Liver (tissue), 9 donors: Measurements from ENCODE around the gene RALY. TPM values are rescaled to one million over a fixed set of nuclear protein-coding genes. Genes with fewer than 3 reads are reported as not detected.

Source experiments
- DNase-seq: peaks from one replicate; pipeline ENCODE4 v3.0.0-alpha.2; 2017; ENCODE audit warnings: low spot score
- H3K27ac ChIP-seq, 2 donors: one replicate each; pipeline ENCODE4 v1.7.0; 2013; ENCODE audit warnings: inconsistent platforms in 2 of 2, low read length in 2 of 2, control low read depth in 1 of 2, low read depth in 1 of 2, mild to moderate bottlenecking in 1 of 2
- H3K27me3 ChIP-seq, 4 donors: one replicate each; pipeline versions ENCODE4 v1.6.1 to v1.7.0; 2013; ENCODE audit warnings: low read length in 3 of 4, inconsistent platforms in 1 of 4, mild to moderate bottlenecking in 1 of 4, moderate library complexity in 1 of 4; ENCODE audit not compliant: control insufficient read depth in 4 of 4, insufficient read depth in 4 of 4
- H3K36me3 ChIP-seq, 4 donors: one replicate each; pipeline versions ENCODE4 v1.6.1 to v1.7.0; 2013; ENCODE audit warnings: low read length in 3 of 4, mild to moderate bottlenecking in 3 of 4, low read depth in 1 of 4, moderate library complexity in 1 of 4; ENCODE audit not compliant: control insufficient read depth in 4 of 4, insufficient read depth in 3 of 4
- H3K4me1 ChIP-seq, 4 donors: one replicate each; pipeline versions ENCODE4 v1.6.1 to v1.7.0; 2013; ENCODE audit warnings: low read length in 3 of 4, mild to moderate bottlenecking in 3 of 4, moderate library complexity in 1 of 4; ENCODE audit not compliant: control insufficient read depth in 4 of 4, insufficient read depth in 4 of 4
- H3K4me3 ChIP-seq, 3 donors: one replicate each; pipeline versions ENCODE4 v1.6.1 to v1.7.0; 2013; ENCODE audit warnings: low read length in 3 of 3, control low read depth in 1 of 3, low read depth in 1 of 3, mild to moderate bottlenecking in 1 of 3
- H3K9ac ChIP-seq, 2 donors: one replicate each; pipeline ENCODE4 v1.7.0; 2013; ENCODE audit warnings: low read length in 2 of 2, mild to moderate bottlenecking in 2 of 2, moderate library complexity in 2 of 2, control low read depth in 1 of 2, low read depth in 1 of 2
- H3K9me3 ChIP-seq, 4 donors: one replicate each; pipeline versions ENCODE4 v1.6.1 to v1.7.0; 2013; ENCODE audit warnings: low read length in 3 of 4; ENCODE audit not compliant: control insufficient read depth in 4 of 4
- EGR1 ChIP-seq, 2 donors: IDR thresholded peaks; 2 replicates each; pipeline ENCODE4 v1.6.1; 2016 to 2018; ENCODE audit warnings: antibody characterized with exemption in 2 of 2, low read depth in 2 of 2
- FOXA1 ChIP-seq: IDR thresholded peaks from 2 replicates; pipeline ENCODE4 v1.6.1; 2016; ENCODE audit warnings: antibody characterized with exemption
- FOXA2 ChIP-seq: IDR thresholded peaks from 2 replicates; pipeline ENCODE4 v1.6.1; 2016; ENCODE audit warnings: antibody characterized with exemption
- GABPA ChIP-seq, 2 donors: IDR thresholded peaks in 1 of 2; conservative IDR thresholded peaks in 1 of 2; 2 replicates each; pipeline ENCODE4 v1.6.1; 2016; ENCODE audit warnings: antibody characterized with exemption in 2 of 2, mild to moderate bottlenecking in 1 of 2, moderate library complexity in 1 of 2
- HNF4A ChIP-seq, 2 donors: conservative IDR thresholded peaks; 2 replicates each; pipeline ENCODE4 v1.6.1; 2016; ENCODE audit warnings: antibody characterized with exemption in 2 of 2, mild to moderate bottlenecking in 2 of 2
- HNF4G ChIP-seq: IDR thresholded peaks from 2 replicates; pipeline ENCODE4 v1.6.1; 2016; ENCODE audit warnings: antibody characterized with exemption
- JUND ChIP-seq, 2 donors: IDR thresholded peaks; 2 replicates each; pipeline ENCODE4 v1.6.1; 2016; ENCODE audit warnings: antibody characterized with exemption in 2 of 2
- NR2F2 ChIP-seq: IDR thresholded peaks from 2 replicates; pipeline ENCODE4 v1.6.1; 2016; ENCODE audit warnings: antibody characterized with exemption
- RXRA ChIP-seq, 2 donors: IDR thresholded peaks; 2 replicates each; pipeline ENCODE4 v1.6.1; 2017 to 2018; ENCODE audit warnings: antibody characterized with exemption in 2 of 2, mild to moderate bottlenecking in 1 of 2
- SP1 ChIP-seq: IDR thresholded peaks from 2 replicates; pipeline ENCODE4 v1.6.1; 2018; ENCODE audit warnings: antibody characterized with exemption, mild to moderate bottlenecking
- TAF1 ChIP-seq: conservative IDR thresholded peaks from 2 replicates; pipeline ENCODE4 v1.6.1; 2016; ENCODE audit warnings: antibody characterized with exemption, mild to moderate bottlenecking
- YY1 ChIP-seq: IDR thresholded peaks from 2 replicates; pipeline ENCODE4 v1.6.1; 2016; ENCODE audit warnings: antibody characterized with exemption, mild to moderate bottlenecking
- WGBS: extraction: QIAGEN DNeasy Blood & Tissue Kit; methylation state at CpG from one replicate; pipeline ENCODE4 v1.1.7; 2013; 5-methylcytosine and 5-hydroxymethylcytosine counted together
- polyA plus RNA-seq, 2 donors: library from polyadenylated mRNA; stranded (reverse) in 1 of 2; unstranded in 1 of 2; fragments of 200-250 nt in 1 of 2; fragments of >200 nt in 1 of 2; fragmentation: Nextera tagmentation in 1 of 2; extraction: Ambion mirVana in 1 of 2; gene quantifications; one replicate each; pipeline versions ENCODE4 v1.2.1 to v1.2.3, GENCODE V29; 2013 to 2015
- total RNA-seq, 2 donors: library from RNA; depleted of rRNA; stranded (reverse); fragments of >200 nt; gene quantifications; one replicate each; pipeline ENCODE4 v1.2.3, GENCODE V29; 2014
- TF ChIP-seq, protein P1 (sequence below): IDR thresholded peaks from 2 replicates; pipeline ENCODE4 v1.6.1; 2016; ENCODE audit warnings: antibody characterized with exemption
- TF ChIP-seq, protein P2 (sequence below): fragments of 150-350 bp; IDR thresholded peaks from 2 replicates; pipeline ENCODE4 v1.5.1; 2017; ENCODE audit warnings: improper control_type of control experiment, low read depth, low read length; ENCODE audit not compliant: missing input control
- TF ChIP-seq, protein P3 (sequence below): IDR thresholded peaks from 2 replicates; pipeline ENCODE4 v1.6.1; 2016; ENCODE audit warnings: antibody characterized with exemption
- TF ChIP-seq, protein P4 (sequence below): IDR thresholded peaks from 2 replicates; pipeline ENCODE4 v1.6.1; 2016; ENCODE audit warnings: antibody characterized with exemption, mild to moderate bottlenecking
- TF ChIP-seq, protein P5 (sequence below): IDR thresholded peaks from 2 replicates; pipeline ENCODE4 v1.6.1; 2016; ENCODE audit warnings: antibody characterized with exemption
- donor health status: healthy.
- donor health status: healthy.
- donor health status: healthy.
- donor health status: healthy.
- donor health status: healthy.

RALY gene
- total RNA-seq, result 10 to 100 TPM; 23.1 to 47.4 TPM
- 10 to 100 TPM; 25.0 to 41.6 TPM for polyA plus RNA-seq

DNA sequence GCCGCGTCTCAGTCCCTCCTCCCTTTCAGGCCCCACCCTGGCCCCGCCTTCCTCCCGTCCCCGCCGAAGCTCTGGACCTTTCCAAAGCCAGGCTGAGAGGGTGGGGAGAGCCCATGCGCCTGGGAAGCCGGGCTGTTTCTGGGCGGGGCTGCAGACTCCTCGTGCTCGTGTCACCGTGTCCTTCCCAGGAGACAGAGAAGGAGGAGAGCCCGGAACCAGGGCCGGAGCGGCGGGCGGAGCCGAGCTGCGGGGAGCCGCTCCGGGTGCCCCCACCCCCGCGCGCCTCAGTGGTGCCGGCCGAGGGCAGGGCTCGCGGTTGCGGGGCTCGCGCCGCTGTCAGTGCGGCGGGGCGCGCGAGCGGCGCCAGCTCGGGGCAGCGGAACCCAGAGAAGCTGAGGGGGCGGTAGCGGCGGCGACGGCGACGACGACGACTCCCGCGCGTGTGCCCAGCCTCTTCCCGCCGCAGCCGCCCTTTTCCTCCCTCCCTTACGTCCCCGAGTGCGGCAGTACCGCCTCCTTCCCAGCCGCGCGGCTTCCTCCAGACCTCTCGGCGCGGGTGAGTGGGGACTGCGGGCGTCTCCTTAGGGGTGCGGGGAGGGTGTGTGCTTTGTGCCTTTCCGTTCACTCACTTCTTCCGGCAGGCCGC, at the start of gene RALY:
TSS of gene RALY (plus strand) at position 336 of the 646 bp plus-strand sequence. CDS start 78,164 bp downstream, outside the sequence.
- DNase-seq, result peak; percentile 97
- Histone ChIP-seq H3K4me1 (peaks cover 6 to 48% (median 33%) of the 10 kb centered on the region in 4 donors), H3K9me3 (no peaks in the 10 kb centered on the region), H3K4me3 (peak within 1 kb of the TSS; percentile 79 to 97 (median 93)), H3K36me3 (no peaks in the 10 kb centered on the region), H3K27ac (peak within 1 kb of the TSS; percentile 92 to 97), H3K27me3 (no peaks in the 10 kb centered on the region), H3K9ac (peak within 1 kb of the TSS; percentile 92 to 94)
- TF ChIP-seq, protein P1, sequence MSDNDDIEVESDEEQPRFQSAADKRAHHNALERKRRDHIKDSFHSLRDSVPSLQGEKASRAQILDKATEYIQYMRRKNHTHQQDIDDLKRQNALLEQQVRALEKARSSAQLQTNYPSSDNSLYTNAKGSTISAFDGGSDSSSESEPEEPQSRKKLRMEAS, result no peak
- no peak for TF ChIP-seq HNF4G
- no peak for TF ChIP-seq FOXA1
- TF ChIP-seq, protein P2, sequence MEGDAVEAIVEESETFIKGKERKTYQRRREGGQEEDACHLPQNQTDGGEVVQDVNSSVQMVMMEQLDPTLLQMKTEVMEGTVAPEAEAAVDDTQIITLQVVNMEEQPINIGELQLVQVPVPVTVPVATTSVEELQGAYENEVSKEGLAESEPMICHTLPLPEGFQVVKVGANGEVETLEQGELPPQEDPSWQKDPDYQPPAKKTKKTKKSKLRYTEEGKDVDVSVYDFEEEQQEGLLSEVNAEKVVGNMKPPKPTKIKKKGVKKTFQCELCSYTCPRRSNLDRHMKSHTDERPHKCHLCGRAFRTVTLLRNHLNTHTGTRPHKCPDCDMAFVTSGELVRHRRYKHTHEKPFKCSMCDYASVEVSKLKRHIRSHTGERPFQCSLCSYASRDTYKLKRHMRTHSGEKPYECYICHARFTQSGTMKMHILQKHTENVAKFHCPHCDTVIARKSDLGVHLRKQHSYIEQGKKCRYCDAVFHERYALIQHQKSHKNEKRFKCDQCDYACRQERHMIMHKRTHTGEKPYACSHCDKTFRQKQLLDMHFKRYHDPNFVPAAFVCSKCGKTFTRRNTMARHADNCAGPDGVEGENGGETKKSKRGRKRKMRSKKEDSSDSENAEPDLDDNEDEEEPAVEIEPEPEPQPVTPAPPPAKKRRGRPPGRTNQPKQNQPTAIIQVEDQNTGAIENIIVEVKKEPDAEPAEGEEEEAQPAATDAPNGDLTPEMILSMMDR, result no peak
- no peak for TF ChIP-seq FOXA2
- TF ChIP-seq TAF1, result no peak
- no peak for TF ChIP-seq YY1
- no peak for TF ChIP-seq RXRA (IDR thresholded peaks at IDR 0.05)
- no peak for TF ChIP-seq HNF4A (conservative IDR thresholded peaks at IDR 0.05)
- TF ChIP-seq, protein P3, sequence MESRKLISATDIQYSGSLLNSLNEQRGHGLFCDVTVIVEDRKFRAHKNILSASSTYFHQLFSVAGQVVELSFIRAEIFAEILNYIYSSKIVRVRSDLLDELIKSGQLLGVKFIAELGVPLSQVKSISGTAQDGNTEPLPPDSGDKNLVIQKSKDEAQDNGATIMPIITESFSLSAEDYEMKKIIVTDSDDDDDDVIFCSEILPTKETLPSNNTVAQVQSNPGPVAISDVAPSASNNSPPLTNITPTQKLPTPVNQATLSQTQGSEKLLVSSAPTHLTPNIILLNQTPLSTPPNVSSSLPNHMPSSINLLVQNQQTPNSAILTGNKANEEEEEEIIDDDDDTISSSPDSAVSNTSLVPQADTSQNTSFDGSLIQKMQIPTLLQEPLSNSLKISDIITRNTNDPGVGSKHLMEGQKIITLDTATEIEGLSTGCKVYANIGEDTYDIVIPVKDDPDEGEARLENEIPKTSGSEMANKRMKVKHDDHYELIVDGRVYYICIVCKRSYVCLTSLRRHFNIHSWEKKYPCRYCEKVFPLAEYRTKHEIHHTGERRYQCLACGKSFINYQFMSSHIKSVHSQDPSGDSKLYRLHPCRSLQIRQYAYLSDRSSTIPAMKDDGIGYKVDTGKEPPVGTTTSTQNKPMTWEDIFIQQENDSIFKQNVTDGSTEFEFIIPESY, result no peak
- TF ChIP-seq SP1, result no peak
- TF ChIP-seq, protein P4, sequence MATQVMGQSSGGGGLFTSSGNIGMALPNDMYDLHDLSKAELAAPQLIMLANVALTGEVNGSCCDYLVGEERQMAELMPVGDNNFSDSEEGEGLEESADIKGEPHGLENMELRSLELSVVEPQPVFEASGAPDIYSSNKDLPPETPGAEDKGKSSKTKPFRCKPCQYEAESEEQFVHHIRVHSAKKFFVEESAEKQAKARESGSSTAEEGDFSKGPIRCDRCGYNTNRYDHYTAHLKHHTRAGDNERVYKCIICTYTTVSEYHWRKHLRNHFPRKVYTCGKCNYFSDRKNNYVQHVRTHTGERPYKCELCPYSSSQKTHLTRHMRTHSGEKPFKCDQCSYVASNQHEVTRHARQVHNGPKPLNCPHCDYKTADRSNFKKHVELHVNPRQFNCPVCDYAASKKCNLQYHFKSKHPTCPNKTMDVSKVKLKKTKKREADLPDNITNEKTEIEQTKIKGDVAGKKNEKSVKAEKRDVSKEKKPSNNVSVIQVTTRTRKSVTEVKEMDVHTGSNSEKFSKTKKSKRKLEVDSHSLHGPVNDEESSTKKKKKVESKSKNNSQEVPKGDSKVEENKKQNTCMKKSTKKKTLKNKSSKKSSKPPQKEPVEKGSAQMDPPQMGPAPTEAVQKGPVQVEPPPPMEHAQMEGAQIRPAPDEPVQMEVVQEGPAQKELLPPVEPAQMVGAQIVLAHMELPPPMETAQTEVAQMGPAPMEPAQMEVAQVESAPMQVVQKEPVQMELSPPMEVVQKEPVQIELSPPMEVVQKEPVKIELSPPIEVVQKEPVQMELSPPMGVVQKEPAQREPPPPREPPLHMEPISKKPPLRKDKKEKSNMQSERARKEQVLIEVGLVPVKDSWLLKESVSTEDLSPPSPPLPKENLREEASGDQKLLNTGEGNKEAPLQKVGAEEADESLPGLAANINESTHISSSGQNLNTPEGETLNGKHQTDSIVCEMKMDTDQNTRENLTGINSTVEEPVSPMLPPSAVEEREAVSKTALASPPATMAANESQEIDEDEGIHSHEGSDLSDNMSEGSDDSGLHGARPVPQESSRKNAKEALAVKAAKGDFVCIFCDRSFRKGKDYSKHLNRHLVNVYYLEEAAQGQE, result no peak
- TF ChIP-seq, protein P5, sequence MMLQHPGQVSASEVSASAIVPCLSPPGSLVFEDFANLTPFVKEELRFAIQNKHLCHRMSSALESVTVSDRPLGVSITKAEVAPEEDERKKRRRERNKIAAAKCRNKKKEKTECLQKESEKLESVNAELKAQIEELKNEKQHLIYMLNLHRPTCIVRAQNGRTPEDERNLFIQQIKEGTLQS, result no peak
- no peak for TF ChIP-seq JUND (IDR thresholded peaks at IDR 0.05)
- TF ChIP-seq EGR1 (IDR thresholded peaks at IDR 0.05; ENCODE audit: low read depth in 2 of 2), result no peak
- no peak for TF ChIP-seq NR2F2
- TF ChIP-seq GABPA (IDR thresholded peaks at IDR 0.05 in 1 of 2, conservative IDR thresholded peaks at IDR 0.05 in 1 of 2), result no peak
- WGBS, result under 1% methylated on average over 72 of the region's 72 CpGs
